GM23338 (cell line): Measurements from ENCODE around the gene SMIM28.

ENCODE experiments used
- CTCF ChIP-seq, 2 experiments: fragments of 200-600 bp in 1 of 2; sonication (generic) in 1 of 2; conservative IDR thresholded peaks; 2 replicates each; pipeline versions ENCODE4 v1.5.1 to v1.6.1; 2016 to 2017; ENCODE audit warnings: antibody characterized with exemption in 2 of 2, low read depth in 2 of 2, mild to moderate bottlenecking in 2 of 2, moderate library complexity in 1 of 2
- EZH2 ChIP-seq: fragments of 200-600 bp; sonication (generic); IDR thresholded peaks from one replicate; pipeline ENCODE4 v1.8.0; 2017; ENCODE audit warnings: antibody characterized with exemption, mild to moderate bottlenecking, low read depth; ENCODE audit not compliant: unreplicated experiment
- POLR2AphosphoS5 ChIP-seq: IDR thresholded peaks from 2 replicates; pipeline ENCODE4 v1.6.1; 2016; ENCODE audit warnings: antibody characterized with exemption, low read depth
- REST ChIP-seq: IDR thresholded peaks from one replicate; pipeline ENCODE4 v1.6.1; 2018; ENCODE audit warnings: antibody characterized with exemption; ENCODE audit not compliant: unreplicated experiment

- TF ChIP-seq POLR2AphosphoS5 (no peak), CTCF (conservative IDR thresholded peaks at IDR 0.05; ENCODE audit: low read depth in 2 of 2) (no peak), REST (no peak), EZH2 (no peak)
These were observed 50.0 kb downstream of the SMIM28 start for GRCh38 chr6:138427701-138428100.
